Sigmoid colon (tissue), 4 donors: ENCODE measurements around the gene ABO.
"Not testable (repeated sequence)": the region's sequence is repeated elsewhere in the genome, so short reads cannot be mapped to it uniquely, and the experiment has no call there.

Experiments
- EP300 ChIP-seq, 4 donors: sonication (generic); formaldehyde crosslinking; IDR thresholded peaks; one replicate each; pipeline ENCODE4 v1.6.1; 2017; ENCODE audit warnings: antibody characterized with exemption in 4 of 4
- POLR2A ChIP-seq, 2 donors: fragments of 450-650 bp; IDR thresholded peaks; one replicate each; pipeline ENCODE4 v1.6.1; 2016; ENCODE audit warnings: antibody characterized with exemption in 2 of 2, mild to moderate bottlenecking in 2 of 2, moderate library complexity in 2 of 2
- POLR2AphosphoS5 ChIP-seq, 4 donors: sonication (generic); formaldehyde crosslinking; IDR thresholded peaks; one replicate each; pipeline ENCODE4 v1.6.1; 2017; ENCODE audit warnings: antibody characterized with exemption in 4 of 4
- TF ChIP-seq, protein P1 (sequence below), 4 experiments: fragments of 450-650 bp in 3 of 4; fragments of 200-600 bp in 1 of 4; IDR thresholded peaks; one replicate each; pipeline ENCODE4 v1.5.1; 2016 to 2019; ENCODE audit warnings: antibody characterized with exemption in 4 of 4, mild to moderate bottlenecking in 3 of 4, moderate library complexity in 2 of 4

DNA sequence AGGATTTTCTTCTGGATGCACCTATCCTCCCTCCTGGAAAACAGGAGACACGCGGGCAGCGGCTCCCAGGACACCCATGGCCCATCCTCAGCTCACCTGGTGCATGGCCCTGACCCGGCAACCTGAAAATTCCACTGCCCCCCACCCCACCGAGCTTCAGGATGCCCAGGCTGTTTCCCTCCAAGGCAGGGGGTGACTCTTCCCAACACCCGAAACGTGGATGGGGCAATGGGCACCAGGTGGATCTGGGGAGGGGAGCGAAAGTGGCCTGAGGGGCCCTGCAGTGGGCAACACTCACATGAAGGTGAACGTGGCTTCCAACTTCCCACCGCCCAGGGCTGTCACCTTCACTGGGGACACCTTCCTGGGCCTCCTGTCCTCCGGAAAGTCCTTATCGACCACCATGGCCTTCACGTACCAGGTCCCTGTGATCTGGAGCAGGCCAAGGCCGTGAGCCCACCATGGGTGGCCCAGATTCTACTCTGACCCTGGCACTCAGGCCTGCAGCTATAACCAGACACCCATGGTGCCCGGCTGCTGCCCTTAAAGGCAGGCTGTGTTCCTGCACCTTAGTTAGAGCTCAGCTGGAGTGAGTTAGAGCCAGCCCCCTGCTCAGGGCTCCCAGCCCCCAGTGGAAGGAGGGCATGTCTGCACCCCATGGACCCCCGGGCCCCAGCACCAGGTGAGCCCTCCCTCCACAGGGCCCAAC is 66.7 kb downstream of the ABO start:
- not testable (repeated sequence) for TF ChIP-seq POLR2A, EP300, POLR2AphosphoS5 (IDR thresholded peaks at IDR 0.05)
- TF ChIP-seq, protein P1, sequence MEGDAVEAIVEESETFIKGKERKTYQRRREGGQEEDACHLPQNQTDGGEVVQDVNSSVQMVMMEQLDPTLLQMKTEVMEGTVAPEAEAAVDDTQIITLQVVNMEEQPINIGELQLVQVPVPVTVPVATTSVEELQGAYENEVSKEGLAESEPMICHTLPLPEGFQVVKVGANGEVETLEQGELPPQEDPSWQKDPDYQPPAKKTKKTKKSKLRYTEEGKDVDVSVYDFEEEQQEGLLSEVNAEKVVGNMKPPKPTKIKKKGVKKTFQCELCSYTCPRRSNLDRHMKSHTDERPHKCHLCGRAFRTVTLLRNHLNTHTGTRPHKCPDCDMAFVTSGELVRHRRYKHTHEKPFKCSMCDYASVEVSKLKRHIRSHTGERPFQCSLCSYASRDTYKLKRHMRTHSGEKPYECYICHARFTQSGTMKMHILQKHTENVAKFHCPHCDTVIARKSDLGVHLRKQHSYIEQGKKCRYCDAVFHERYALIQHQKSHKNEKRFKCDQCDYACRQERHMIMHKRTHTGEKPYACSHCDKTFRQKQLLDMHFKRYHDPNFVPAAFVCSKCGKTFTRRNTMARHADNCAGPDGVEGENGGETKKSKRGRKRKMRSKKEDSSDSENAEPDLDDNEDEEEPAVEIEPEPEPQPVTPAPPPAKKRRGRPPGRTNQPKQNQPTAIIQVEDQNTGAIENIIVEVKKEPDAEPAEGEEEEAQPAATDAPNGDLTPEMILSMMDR (IDR thresholded peaks at IDR 0.05) = not testable (repeated sequence)
